GM12892 (cell line): ENCODE data around the gene USP11.

Experiments used
- POLR2A ChIP-seq: IDR thresholded peaks from 2 replicates; pipeline ENCODE4 v1.6.1; 2011; ENCODE audit warnings: low read depth, low read length, control low read depth
- POLR2AphosphoS5 ChIP-seq: IDR thresholded peaks from 2 replicates; pipeline ENCODE4 v1.6.1; 2011; ENCODE audit warnings: low read depth, low read length, control low read depth

DNA sequence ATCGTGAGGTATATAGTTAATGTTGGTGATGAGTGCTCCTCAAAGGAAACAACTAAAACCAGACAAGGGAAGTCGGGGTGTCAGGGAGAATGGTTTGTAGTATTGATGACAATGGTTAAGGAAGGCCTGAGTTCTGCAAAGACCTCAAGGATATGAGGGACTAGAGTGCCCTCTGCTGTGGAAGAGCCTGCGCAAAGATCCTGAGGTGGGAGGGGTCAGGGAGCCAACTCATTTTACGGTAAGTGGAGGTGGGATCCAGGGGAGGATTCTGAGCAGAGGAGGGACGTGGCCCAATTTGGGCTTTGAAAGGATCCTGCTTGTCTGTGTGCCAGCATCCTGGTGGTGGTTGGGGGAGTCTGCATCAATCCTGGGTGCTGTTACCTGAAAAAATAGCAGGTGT lies 27.8 kb upstream of the USP11 start:
- no peak for TF ChIP-seq POLR2AphosphoS5
- TF ChIP-seq POLR2A, result no peak
